ENCODE measurements around the gene SLC37A1. TPM values are rescaled to one million over a fixed set of nuclear protein-coding genes. Genes with fewer than 3 reads are reported as not detected.
A peak's percentile ranks its signal among the peaks of the same experiment; 100 is the strongest.

Gene SLC37A1
- total RNA-seq, 1 donor from 2014 or later: 4.8 TPM

DNA sequence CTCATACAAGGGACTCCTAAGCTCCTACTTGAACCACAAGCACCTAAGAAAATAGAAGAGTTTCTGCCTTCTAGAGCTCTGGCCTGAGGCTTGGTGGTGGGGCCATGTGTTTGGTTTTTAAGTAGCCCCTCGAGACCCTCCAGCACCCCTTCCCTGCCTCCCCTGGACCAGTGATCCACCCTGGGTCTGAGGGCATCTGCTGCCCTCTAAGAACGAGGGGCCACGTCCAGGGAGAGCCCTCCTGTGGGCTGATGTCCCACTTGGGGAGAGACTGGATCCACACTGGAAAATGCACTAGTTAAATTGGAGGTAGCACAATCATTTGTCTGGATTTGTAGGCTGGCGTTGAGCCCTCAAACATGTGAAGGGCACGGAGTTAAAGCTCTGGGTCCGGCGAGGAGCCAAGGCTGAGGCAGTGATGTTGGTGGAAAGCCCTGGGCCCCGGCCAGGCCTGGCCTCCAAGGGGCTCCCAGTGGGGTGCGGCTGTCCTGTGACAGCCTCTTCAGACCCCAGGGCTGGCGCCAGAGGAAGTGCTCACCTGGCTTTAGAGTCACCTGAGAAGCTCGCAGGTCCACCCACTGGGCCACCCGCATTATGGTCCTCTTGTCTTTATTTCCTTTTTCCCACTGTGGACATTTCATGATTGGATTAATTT is 65.2 kb downstream of the SLC37A1 start:
- Mint-ChIP-seq H3K36me3 (ENCODE audit: low read depth) (peaks cover 12% of the 10 kb centered on the region), H3K4me1 (ENCODE audit: low read depth) (no peaks in the 10 kb centered on the region), H3K27ac (ENCODE audit: unreplicated experiment) (no peak overlapping the region), H3K9me3 (ENCODE audit: low read depth) (peaks cover 21% of the 10 kb centered on the region), H3K4me3 (ENCODE audit: unreplicated experiment) (no peak overlapping the region), H3K27me3 (ENCODE audit: low read depth) (no peaks in the 10 kb centered on the region)
- TF ChIP-seq, protein P1, sequence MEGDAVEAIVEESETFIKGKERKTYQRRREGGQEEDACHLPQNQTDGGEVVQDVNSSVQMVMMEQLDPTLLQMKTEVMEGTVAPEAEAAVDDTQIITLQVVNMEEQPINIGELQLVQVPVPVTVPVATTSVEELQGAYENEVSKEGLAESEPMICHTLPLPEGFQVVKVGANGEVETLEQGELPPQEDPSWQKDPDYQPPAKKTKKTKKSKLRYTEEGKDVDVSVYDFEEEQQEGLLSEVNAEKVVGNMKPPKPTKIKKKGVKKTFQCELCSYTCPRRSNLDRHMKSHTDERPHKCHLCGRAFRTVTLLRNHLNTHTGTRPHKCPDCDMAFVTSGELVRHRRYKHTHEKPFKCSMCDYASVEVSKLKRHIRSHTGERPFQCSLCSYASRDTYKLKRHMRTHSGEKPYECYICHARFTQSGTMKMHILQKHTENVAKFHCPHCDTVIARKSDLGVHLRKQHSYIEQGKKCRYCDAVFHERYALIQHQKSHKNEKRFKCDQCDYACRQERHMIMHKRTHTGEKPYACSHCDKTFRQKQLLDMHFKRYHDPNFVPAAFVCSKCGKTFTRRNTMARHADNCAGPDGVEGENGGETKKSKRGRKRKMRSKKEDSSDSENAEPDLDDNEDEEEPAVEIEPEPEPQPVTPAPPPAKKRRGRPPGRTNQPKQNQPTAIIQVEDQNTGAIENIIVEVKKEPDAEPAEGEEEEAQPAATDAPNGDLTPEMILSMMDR (IDR thresholded peaks at IDR 0.05): no peak
- no peak for DNase-seq (ENCODE audit: low spot score)

DNA sequence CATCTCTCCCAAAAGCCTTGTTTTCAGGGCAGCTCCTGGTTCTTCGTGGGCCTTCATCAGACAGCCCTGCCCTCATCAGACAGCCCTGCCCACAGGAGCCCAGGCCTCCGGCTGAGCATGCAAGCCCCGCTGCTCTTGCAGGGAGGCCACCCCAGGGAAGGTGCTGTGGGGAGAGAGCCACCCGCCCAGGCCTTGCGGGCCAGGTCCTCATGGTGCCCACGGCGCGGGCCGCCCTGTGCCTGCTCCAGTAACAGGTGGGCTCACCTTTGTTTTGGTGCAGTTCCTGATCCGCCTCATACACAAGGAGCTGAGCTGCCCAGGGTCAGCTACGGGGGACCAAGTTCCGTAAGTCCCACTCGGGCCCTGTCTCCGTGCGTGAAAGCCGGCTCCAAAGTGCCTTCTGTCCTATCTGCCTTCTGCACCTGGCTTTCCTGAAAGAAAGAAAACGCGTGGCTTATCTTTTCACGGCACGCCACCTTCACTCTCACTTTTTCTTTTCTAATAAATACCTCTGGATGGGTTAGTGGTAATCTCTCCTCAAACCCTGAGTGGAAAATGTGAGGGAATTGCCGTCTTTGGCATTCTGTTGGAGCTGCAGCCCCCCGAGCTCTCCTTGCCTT is 65.9 kb downstream of the SLC37A1 start:
- DNase-seq (ENCODE audit: low spot score): no peak
- Mint-ChIP-seq H3K4me3 (ENCODE audit: unreplicated experiment) (no peak overlapping the region), H3K36me3 (ENCODE audit: low read depth) (peaks cover 12% of the 10 kb centered on the region), H3K9me3 (ENCODE audit: low read depth) (peaks cover 21% of the 10 kb centered on the region), H3K27ac (ENCODE audit: unreplicated experiment) (no peak overlapping the region), H3K27me3 (ENCODE audit: low read depth) (peaks cover 1% of the 10 kb centered on the region), H3K4me1 (ENCODE audit: low read depth) (no peaks in the 10 kb centered on the region)
- TF ChIP-seq, protein P1 (IDR thresholded peaks at IDR 0.05): no peak

DNA sequence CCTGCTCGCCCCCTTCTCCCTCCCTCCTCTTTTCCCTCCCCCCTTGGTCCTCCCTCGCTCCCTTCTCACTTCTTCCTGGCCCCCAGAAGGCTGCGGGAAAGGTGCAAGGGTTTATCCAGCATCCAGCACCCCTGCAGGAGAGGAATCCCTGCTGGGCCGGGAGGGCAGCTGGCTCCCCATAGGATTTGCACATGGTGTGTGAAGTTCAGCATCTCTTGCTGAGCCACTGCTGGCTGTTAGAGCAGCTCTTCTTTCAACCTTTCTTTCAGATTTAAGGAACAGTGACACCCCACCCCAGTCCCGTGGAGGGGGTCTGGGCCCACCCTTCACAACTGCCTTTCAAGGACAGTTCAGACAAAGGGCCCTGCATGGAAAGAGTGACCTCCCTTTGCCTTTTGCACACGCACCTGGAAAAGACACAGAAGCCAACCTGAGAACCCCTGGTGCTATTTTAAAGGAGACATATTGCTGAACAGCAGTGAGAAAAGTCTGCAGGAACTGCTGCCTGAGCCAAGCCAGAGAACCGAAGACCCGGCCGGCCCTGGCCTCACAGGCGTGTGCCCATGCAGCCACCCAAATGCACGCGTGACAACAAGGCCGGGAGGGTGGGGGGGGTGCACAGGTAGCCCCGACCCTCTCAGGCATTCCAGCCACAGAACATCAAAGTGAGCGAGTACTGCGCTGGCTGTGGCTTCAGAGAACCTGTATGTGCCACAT is 66.6 kb downstream of the SLC37A1 start:
- TF ChIP-seq, protein P1 (IDR thresholded peaks at IDR 0.05): no peak
- Mint-ChIP-seq H3K9me3 (ENCODE audit: low read depth) (peaks cover 21% of the 10 kb centered on the region), H3K4me1 (ENCODE audit: low read depth) (no peaks in the 10 kb centered on the region), H3K27me3 (ENCODE audit: low read depth) (peaks cover 4% of the 10 kb centered on the region), H3K27ac (ENCODE audit: unreplicated experiment) (no peak overlapping the region), H3K36me3 (ENCODE audit: low read depth) (peaks cover 12% of the 10 kb centered on the region), H3K4me3 (ENCODE audit: unreplicated experiment) (no peak overlapping the region)
- DNase-seq (ENCODE audit: low spot score): peak; percentile 59

DNA sequence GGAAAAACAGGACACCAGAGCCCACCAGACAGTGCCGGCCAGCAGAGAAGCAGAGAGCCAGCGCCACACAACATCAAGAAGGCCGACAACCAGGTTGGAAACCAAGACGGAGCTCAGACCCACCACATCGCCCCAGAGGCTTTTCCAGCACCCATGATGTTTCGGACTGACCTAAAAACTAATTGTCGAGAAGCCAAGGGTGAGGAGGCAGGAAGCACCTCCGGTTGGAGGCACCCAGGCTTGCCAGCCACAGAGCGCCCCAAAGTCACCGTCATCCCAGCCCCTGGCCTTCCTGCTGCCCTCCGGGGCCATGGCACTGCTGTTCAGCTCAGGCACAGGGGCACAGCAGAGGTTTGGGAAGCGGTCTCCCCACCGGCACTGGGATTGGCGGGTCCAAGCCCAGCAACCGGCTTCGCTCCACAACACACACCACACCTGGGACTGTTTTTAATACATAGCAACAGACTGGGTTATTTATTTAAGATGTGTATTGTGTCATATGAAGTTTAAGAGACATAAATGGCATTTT is 67.2 kb downstream of the SLC37A1 start:
- peak; percentile 55 for DNase-seq (ENCODE audit: low spot score)
- Mint-ChIP-seq H3K4me3 (ENCODE audit: unreplicated experiment) (no peak overlapping the region), H3K27me3 (ENCODE audit: low read depth) (peaks cover 4% of the 10 kb centered on the region), H3K36me3 (ENCODE audit: low read depth) (peaks cover 10% of the 10 kb centered on the region), H3K4me1 (ENCODE audit: low read depth) (no peaks in the 10 kb centered on the region), H3K27ac (ENCODE audit: unreplicated experiment) (no peak overlapping the region), H3K9me3 (ENCODE audit: low read depth) (peaks cover 19% of the 10 kb centered on the region)
- TF ChIP-seq, protein P1 (IDR thresholded peaks at IDR 0.05): no peak

DNA sequence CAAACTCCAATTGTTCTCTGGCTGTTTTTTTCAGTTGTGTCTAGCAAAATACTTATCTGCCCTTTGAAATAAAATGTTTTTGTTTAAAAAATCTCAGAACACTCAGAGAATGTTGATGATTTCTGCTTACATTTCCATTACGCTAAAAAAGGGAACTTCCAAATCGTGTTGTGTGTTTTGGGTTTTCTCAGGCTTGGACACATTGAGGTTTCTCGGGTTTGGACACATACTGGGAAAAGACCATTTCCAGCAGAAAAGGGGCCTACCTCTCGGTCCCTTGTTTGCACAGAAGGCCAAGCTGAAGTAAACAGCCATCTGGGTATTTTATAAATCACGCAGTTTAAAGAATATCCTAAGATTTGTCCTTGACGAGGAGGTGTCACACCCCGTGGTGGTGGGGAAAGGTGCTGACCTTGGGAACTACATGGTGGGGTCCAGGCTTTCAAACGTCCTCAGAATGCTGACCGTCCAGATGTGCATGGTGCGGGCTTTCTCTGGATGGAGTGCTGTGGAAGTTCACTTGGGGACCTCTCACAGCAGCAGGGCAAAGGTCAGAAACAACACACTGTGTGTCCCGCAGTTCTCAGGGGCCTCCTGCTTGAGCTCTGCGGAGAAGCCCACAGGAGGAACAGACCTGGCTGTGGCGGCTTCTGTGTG is 67.8 kb downstream of the SLC37A1 start:
- H3K9me3 Mint-ChIP-seq (ENCODE audit: low read depth): peaks cover 14% of the 10 kb centered on the region
- H3K4me1 Mint-ChIP-seq (ENCODE audit: low read depth): no peaks in the 10 kb centered on the region
- H3K36me3 Mint-ChIP-seq (ENCODE audit: low read depth): peaks cover 7% of the 10 kb centered on the region
- no peak for DNase-seq (ENCODE audit: low spot score)
- H3K4me3 Mint-ChIP-seq (ENCODE audit: unreplicated experiment): no peak overlapping the region
- TF ChIP-seq, protein P1 (IDR thresholded peaks at IDR 0.05): no peak
- no peak overlapping the region for H3K27ac Mint-ChIP-seq (ENCODE audit: unreplicated experiment)
- H3K27me3 Mint-ChIP-seq (ENCODE audit: low read depth): peaks cover 4% of the 10 kb centered on the region

All from chondrocyte (in vitro differentiated cells).